SK-N-SH (cell line): ENCODE data around the gene SLC44A5. TPM values are rescaled to one million over a fixed set of nuclear protein-coding genes. Genes with fewer than 3 reads are reported as not detected.
"Not testable (repeated sequence)": the region's sequence is repeated elsewhere in the genome, so short reads cannot be mapped to it uniquely, and the experiment has no call there.

ENCODE experiments used
- CTCF ChIA-PET: fragments of 300-600, 350-600 bp; formaldehyde crosslinking; extraction: SDS; loops from one replicate; lab custom pipeline; 2021; lab: Yijun Ruan, JAX
- POLR2A ChIA-PET: fragments of 350-600 bp; sonication (Branson Sonifier 250); formaldehyde crosslinking; extraction: SDS; loops from one replicate; lab custom pipeline; 2020; ENCODE audit warnings: antibody characterized with exemption, inconsistent platforms; lab: Yijun Ruan, JAX
- DNase-seq: peaks from one replicate; pipeline ENCODE4 v3.0.0; 2012
- H2AFZ ChIP-seq: fragments of 200-600 bp; sonication (generic); 2 replicates; pipeline ENCODE4 v1.8.1; 2016; ENCODE audit warnings: antibody characterized with exemption, mild to moderate bottlenecking, low read depth
- H3F3A ChIP-seq: fragments of 200-600 bp; sonication (generic); replicated peaks from 2 replicates; pipeline ENCODE3; 2016; ENCODE audit warnings: antibody characterized with exemption, mild to moderate bottlenecking; ENCODE audit not compliant: insufficient read depth
- H3K27ac ChIP-seq, 2 experiments: fragments of 200-500 bp in 1 of 2; fragments of 200-600 bp in 1 of 2; sonication (Bioruptor generic) in 1 of 2; sonication (generic), shearing (Covaris generic) in 1 of 2; 2 replicates each; pipeline versions ENCODE4 v1.5.1 to v1.6.1; 2014 to 2016; ENCODE audit warnings: low read depth in 2 of 2, inconsistent platforms in 1 of 2, low read length in 1 of 2, mild to moderate bottlenecking in 1 of 2, mixed read lengths in 1 of 2
- H3K27me3 ChIP-seq: fragments of 200-600 bp; sonication (generic), shearing (Covaris generic); 2 replicates; pipeline ENCODE4 v1.6.1; 2016; ENCODE audit warnings: mixed run types; ENCODE audit not compliant: insufficient read depth
- H3K36me3 ChIP-seq, 2 experiments: fragments of 200-500 bp in 1 of 2; fragments of 200-600 bp in 1 of 2; sonication (Bioruptor generic) in 1 of 2; sonication (generic) in 1 of 2; replicated peaks in 1 of 2; 2 replicates each; pipeline versions ENCODE3 to v1.5.1; 2014 to 2016; ENCODE audit warnings: low read length in 1 of 2, mild to moderate bottlenecking in 1 of 2; ENCODE audit not compliant: insufficient read depth in 2 of 2, control insufficient read depth in 1 of 2
- H3K4me1 ChIP-seq, 2 experiments: fragments of 200-500 bp in 1 of 2; fragments of 200-600 bp in 1 of 2; sonication (Bioruptor generic) in 1 of 2; sonication (generic), shearing (Covaris generic) in 1 of 2; 2 replicates each; pipeline versions ENCODE4 v1.5.1 to v1.6.1; 2014 to 2016; ENCODE audit warnings: low read depth in 1 of 2, low read length in 1 of 2, mixed run types in 1 of 2; ENCODE audit not compliant: insufficient read depth in 2 of 2, control insufficient read depth in 1 of 2
- H3K4me2 ChIP-seq: fragments of 200-600 bp; sonication (generic), shearing (Covaris generic); 2 replicates; pipeline ENCODE4 v1.6.1; 2017; ENCODE audit warnings: mixed run types
- H3K4me3 ChIP-seq, 2 experiments: fragments of 200-500 bp in 1 of 2; fragments of 200-600 bp in 1 of 2; sonication (Bioruptor generic) in 1 of 2; sonication (generic), shearing (Covaris generic) in 1 of 2; 2 replicates each; pipeline versions ENCODE4 v1.5.1 to v1.8.1; 2014 to 2016; ENCODE audit warnings: low read depth in 2 of 2, inconsistent platforms in 1 of 2, low read length in 1 of 2, mild to moderate bottlenecking in 1 of 2, mixed read lengths in 1 of 2, moderate library complexity in 1 of 2
- H3K79me2 ChIP-seq: fragments of 200-600 bp; sonication (generic); 2 replicates; pipeline ENCODE4 v1.8.1; 2017; ENCODE audit warnings: mild to moderate bottlenecking; ENCODE audit not compliant: insufficient read depth
- H3K9ac ChIP-seq: fragments of 200-600 bp; sonication (generic); 2 replicates; pipeline ENCODE4 v1.6.1; 2017; ENCODE audit warnings: mixed run types
- H3K9me2 ChIP-seq: fragments of 200-600 bp; sonication (generic); 2 replicates; pipeline ENCODE4 v1.6.1; 2017; ENCODE audit warnings: mixed run types
- H3K9me3 ChIP-seq: fragments of 200-600 bp; sonication (generic); 2 replicates; pipeline ENCODE4 v1.6.1; 2017; ENCODE audit warnings: mixed run types, mild to moderate bottlenecking, moderate library complexity
- H4K20me1 ChIP-seq: fragments of 200-600 bp; sonication (generic); 2 replicates; pipeline ENCODE4 v1.6.1; 2017; ENCODE audit warnings: mild to moderate bottlenecking, mixed run types; ENCODE audit not compliant: insufficient read depth
- CHD2 ChIP-seq: fragments of 150-350 bp; IDR thresholded peaks from 2 replicates; pipeline ENCODE4 v1.6.1; 2018; ENCODE audit warnings: low read length; ENCODE audit not compliant: partially characterized antibody
- ELF1 ChIP-seq: IDR thresholded peaks from 2 replicates; pipeline ENCODE4 v1.4.0; 2012
- EZH2phosphoT487 ChIP-seq: fragments of 200-600 bp; sonication (generic); IDR thresholded peaks from 2 replicates; pipeline ENCODE4 v1.6.1; 2017; ENCODE audit warnings: low read depth, mixed run types, mild to moderate bottlenecking, antibody characterized with exemption, moderate library complexity, borderline replicate concordance
- FOSL2 ChIP-seq: IDR thresholded peaks from 2 replicates; pipeline ENCODE4 v1.4.0; 2012; ENCODE audit warnings: low read depth, mild to moderate bottlenecking, moderate library complexity, borderline replicate concordance
- FOXM1 ChIP-seq: IDR thresholded peaks from 2 replicates; pipeline ENCODE4 v1.4.0; 2012; ENCODE audit warnings: low read depth, mild to moderate bottlenecking
- GABPA ChIP-seq: IDR thresholded peaks from 2 replicates; pipeline ENCODE4 v1.4.0; 2012; ENCODE audit warnings: low read depth, mild to moderate bottlenecking
- GATA2 ChIP-seq: sonication (generic); formaldehyde crosslinking; IDR thresholded peaks from 2 replicates; pipeline ENCODE4 v1.5.0; 2020; ENCODE audit warnings: mild to moderate bottlenecking, missing genetic modification reagents
- JUND ChIP-seq: IDR thresholded peaks from 2 replicates; pipeline ENCODE4 v1.4.0; 2012
- NFIC ChIP-seq: IDR thresholded peaks from 2 replicates; pipeline ENCODE4 v1.4.0; 2012; ENCODE audit warnings: borderline replicate concordance
- POLR2AphosphoS5 ChIP-seq: IDR thresholded peaks from 2 replicates; pipeline ENCODE4 v1.6.1; 2012; ENCODE audit warnings: low read depth, low read length
- RAD21 ChIP-seq: IDR thresholded peaks from 2 replicates; pipeline ENCODE4 v1.6.1; 2012; ENCODE audit warnings: mild to moderate bottlenecking, low read length
- SIN3A ChIP-seq: IDR thresholded peaks from 2 replicates; pipeline ENCODE4 v1.6.1; 2012; ENCODE audit warnings: low read depth, mild to moderate bottlenecking, low read length, moderate library complexity, borderline replicate concordance
- SMC3 ChIP-seq: IDR thresholded peaks from 2 replicates; pipeline ENCODE4 v1.6.1; 2012; ENCODE audit warnings: low read depth, low read length, improper control_type of control experiment
- TAF1 ChIP-seq: IDR thresholded peaks from 2 replicates; pipeline ENCODE4 v1.6.1; 2012; ENCODE audit warnings: low read depth, mild to moderate bottlenecking, low read length, moderate library complexity, borderline replicate concordance
- TEAD4 ChIP-seq: IDR thresholded peaks from 2 replicates; pipeline ENCODE4 v1.4.0; 2012; ENCODE audit warnings: mild to moderate bottlenecking, borderline replicate concordance; ENCODE audit not compliant: insufficient read depth
- YY1 ChIP-seq: IDR thresholded peaks from 2 replicates; pipeline ENCODE4 v1.4.0; 2012; ENCODE audit warnings: low read depth, mild to moderate bottlenecking
- WGBS: methylation state at CpG from one replicate; pipeline ENCODE4 v1.1.6; 2017; ENCODE audit warnings: low lambda C conversion rate; 5-methylcytosine and 5-hydroxymethylcytosine counted together
- polyA plus RNA-seq, 3 experiments: library from polyadenylated mRNA; depleted of rRNA; stranded (reverse); fragments of >200 nt; gene quantifications; 2 replicates each; pipeline ENCODE4 v1.2.3, GENCODE V29; 2012
- TF ChIP-seq, protein P1 (sequence below): IDR thresholded peaks from 2 replicates; pipeline ENCODE4 v1.4.0; 2012; ENCODE audit warnings: low read depth
- TF ChIP-seq, protein P2 (sequence below): IDR thresholded peaks from 2 replicates; pipeline ENCODE4 v1.6.1; 2012; ENCODE audit warnings: mild to moderate bottlenecking, low read depth, low read length, moderate library complexity
- TF ChIP-seq, protein P3 (sequence below): IDR thresholded peaks from 2 replicates; pipeline ENCODE4 v1.4.0; 2012; ENCODE audit warnings: low read depth, borderline replicate concordance
- TF ChIP-seq, protein P4 (sequence below): fragments of 150-350 bp; IDR thresholded peaks from 2 replicates; pipeline ENCODE4 v1.6.1; 2016; ENCODE audit warnings: mild to moderate bottlenecking, low read depth, low read length

The SLC44A5 gene
- polyA plus RNA-seq, 1 of the 3 experiments (the other 2 are of a cell fraction) = 4.9 TPM

DNA sequence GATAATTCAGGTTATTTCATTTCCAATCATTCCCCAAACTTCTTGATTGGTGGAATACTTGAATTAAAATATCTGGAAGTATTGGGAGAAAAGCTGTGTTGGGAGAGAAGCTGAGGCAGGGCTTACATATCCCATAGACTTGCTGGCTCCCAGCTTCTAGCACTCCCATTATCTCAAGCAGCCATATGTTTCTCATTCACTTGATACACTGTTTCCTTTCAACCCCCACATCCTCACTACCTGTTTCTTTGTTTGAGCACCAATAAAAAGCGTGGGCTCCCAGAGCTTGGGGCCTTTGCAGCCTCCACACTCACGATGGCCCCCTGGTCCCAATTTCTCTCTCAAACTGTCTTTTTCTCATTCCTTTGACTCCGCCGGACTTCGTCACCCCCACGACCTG, 256.6 kb downstream of the SLC44A5 start:
- H3F3A ChIP-seq, H2AFZ ChIP-seq, H3K27me3 ChIP-seq, H3K4me1 ChIP-seq, H3K27ac ChIP-seq, H3K9ac ChIP-seq, H4K20me1 ChIP-seq, DNase-seq, H3K4me2 ChIP-seq, H3K9me3 ChIP-seq, H3K4me3 ChIP-seq, H3K79me2 ChIP-seq, H3K36me3 ChIP-seq, POLR2A ChIA-PET, H3K9me2 ChIP-seq: not testable (repeated sequence)
- CTCF ChIA-PET = interaction anchor here (1.4 to 1.6 kb wide), 2 partner anchors 11 to 50 kb away, joined by 3 read pairs; no protein-coding TSS in a partner anchor
- WGBS = 80% methylated on average over 6 of the region's 6 CpGs

DNA sequence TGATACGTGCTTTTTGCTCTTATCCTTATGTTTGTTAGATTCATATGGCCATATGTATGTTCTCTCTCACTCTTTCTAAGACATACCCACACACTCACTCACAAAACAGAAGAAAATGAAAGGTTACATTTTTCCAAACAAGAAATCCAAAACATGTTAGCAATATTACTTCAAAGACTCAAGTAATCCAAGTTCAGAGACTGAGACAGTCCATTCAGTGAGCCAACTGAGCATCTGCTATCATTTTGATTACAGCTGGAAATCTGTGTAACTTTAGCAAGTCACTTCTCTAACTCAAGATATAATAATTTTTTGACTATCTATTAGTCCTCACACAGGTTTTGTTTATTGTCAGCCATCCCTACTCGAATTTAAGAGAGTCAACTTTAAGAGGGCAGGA, 257.9 kb downstream of the SLC44A5 start:
- Histone ChIP-seq H3K79me2 (no peaks in the 10 kb centered on the region), H3K9me3 (no peaks in the 10 kb centered on the region), H3K4me3 (no peak overlapping the region)
- TF ChIP-seq SMC3 (no peak), TEAD4 (no peak), ELF1 (no peak), TAF1 (no peak), GATA2 (CRISPR knock-in tag) (no peak), GABPA (no peak), FOXM1 (no peak), POLR2AphosphoS5 (no peak), NFIC (no peak), JUND (no peak), SIN3A (no peak), FOSL2 (no peak), CHD2 (no peak), YY1 (no peak), EZH2phosphoT487 (no peak), RAD21 (no peak)
- TF ChIP-seq, protein P1, sequence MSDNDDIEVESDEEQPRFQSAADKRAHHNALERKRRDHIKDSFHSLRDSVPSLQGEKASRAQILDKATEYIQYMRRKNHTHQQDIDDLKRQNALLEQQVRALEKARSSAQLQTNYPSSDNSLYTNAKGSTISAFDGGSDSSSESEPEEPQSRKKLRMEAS = no peak
- TF ChIP-seq, protein P2, sequence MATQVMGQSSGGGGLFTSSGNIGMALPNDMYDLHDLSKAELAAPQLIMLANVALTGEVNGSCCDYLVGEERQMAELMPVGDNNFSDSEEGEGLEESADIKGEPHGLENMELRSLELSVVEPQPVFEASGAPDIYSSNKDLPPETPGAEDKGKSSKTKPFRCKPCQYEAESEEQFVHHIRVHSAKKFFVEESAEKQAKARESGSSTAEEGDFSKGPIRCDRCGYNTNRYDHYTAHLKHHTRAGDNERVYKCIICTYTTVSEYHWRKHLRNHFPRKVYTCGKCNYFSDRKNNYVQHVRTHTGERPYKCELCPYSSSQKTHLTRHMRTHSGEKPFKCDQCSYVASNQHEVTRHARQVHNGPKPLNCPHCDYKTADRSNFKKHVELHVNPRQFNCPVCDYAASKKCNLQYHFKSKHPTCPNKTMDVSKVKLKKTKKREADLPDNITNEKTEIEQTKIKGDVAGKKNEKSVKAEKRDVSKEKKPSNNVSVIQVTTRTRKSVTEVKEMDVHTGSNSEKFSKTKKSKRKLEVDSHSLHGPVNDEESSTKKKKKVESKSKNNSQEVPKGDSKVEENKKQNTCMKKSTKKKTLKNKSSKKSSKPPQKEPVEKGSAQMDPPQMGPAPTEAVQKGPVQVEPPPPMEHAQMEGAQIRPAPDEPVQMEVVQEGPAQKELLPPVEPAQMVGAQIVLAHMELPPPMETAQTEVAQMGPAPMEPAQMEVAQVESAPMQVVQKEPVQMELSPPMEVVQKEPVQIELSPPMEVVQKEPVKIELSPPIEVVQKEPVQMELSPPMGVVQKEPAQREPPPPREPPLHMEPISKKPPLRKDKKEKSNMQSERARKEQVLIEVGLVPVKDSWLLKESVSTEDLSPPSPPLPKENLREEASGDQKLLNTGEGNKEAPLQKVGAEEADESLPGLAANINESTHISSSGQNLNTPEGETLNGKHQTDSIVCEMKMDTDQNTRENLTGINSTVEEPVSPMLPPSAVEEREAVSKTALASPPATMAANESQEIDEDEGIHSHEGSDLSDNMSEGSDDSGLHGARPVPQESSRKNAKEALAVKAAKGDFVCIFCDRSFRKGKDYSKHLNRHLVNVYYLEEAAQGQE = no peak
- TF ChIP-seq, protein P3, sequence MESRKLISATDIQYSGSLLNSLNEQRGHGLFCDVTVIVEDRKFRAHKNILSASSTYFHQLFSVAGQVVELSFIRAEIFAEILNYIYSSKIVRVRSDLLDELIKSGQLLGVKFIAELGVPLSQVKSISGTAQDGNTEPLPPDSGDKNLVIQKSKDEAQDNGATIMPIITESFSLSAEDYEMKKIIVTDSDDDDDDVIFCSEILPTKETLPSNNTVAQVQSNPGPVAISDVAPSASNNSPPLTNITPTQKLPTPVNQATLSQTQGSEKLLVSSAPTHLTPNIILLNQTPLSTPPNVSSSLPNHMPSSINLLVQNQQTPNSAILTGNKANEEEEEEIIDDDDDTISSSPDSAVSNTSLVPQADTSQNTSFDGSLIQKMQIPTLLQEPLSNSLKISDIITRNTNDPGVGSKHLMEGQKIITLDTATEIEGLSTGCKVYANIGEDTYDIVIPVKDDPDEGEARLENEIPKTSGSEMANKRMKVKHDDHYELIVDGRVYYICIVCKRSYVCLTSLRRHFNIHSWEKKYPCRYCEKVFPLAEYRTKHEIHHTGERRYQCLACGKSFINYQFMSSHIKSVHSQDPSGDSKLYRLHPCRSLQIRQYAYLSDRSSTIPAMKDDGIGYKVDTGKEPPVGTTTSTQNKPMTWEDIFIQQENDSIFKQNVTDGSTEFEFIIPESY = no peak
- TF ChIP-seq, protein P4, sequence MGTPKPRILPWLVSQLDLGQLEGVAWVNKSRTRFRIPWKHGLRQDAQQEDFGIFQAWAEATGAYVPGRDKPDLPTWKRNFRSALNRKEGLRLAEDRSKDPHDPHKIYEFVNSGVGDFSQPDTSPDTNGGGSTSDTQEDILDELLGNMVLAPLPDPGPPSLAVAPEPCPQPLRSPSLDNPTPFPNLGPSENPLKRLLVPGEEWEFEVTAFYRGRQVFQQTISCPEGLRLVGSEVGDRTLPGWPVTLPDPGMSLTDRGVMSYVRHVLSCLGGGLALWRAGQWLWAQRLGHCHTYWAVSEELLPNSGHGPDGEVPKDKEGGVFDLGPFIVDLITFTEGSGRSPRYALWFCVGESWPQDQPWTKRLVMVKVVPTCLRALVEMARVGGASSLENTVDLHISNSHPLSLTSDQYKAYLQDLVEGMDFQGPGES = no peak
- TF ChIP-seq, all 33 proteins: peak for 0
- Histone ChIP-seq H3K4me2 (no peak overlapping the region), H3K9me2 (no peaks in the 10 kb centered on the region), H3K9ac (no peak overlapping the region), H3K36me3 (no peaks in the 10 kb centered on the region), H3K27me3 (no peaks in the 10 kb centered on the region), H3F3A (no peaks in the 10 kb centered on the region), H2AFZ (no peak overlapping the region), H3K27ac (no peak overlapping the region), H3K4me1 (no peaks in the 10 kb centered on the region), H4K20me1 (no peaks in the 10 kb centered on the region)
- no peak for DNase-seq
- ChIA-PET POLR2A (no interaction called here), CTCF (interaction anchor here (0.6 kb wide), 1 partner anchor 149 kb away, joined by 3 read pairs; no protein-coding TSS in a partner anchor)
- WGBS = 63% methylated on average over 2 of the region's 2 CpGs
